HG03095 (cell line): ENCODE measurements around the gene PRDX6.
"Not testable (repeated sequence)": the region's sequence is repeated elsewhere in the genome, so short reads cannot be mapped to it uniquely, and the experiment has no call there.

Source experiments
- ATAC-seq: cut with Tn5 transposase; IDR thresholded peaks from one replicate; pipeline ENCODE4 v1.9.1; 2021; ENCODE audit warnings: moderate library complexity; ENCODE audit not compliant: unreplicated experiment

The PRDX6 gene

GRCh38 chr1:173495609-173496267 is 18.6 kb downstream of the PRDX6 start:
- ATAC-seq, result no peak

- no peak for ATAC-seq
Measured at GRCh38 chr1:173496757-173497320, 19.7 kb downstream of the PRDX6 start.

- ATAC-seq, result no peak
Measured at GRCh38 chr1:173499729-173500128, 22.6 kb downstream of the PRDX6 start.

GRCh38 chr1:173502104-173502503 is 25.0 kb downstream of the PRDX6 start:
- ATAC-seq, result no peak

- no peak for ATAC-seq
Measured at GRCh38 chr1:173503391-173503790, 26.3 kb downstream of the PRDX6 start.

- ATAC-seq, result no peak
Measured at GRCh38 chr1:173504268-173504667, 27.1 kb downstream of the PRDX6 start.

- no peak for ATAC-seq
Measured at GRCh38 chr1:173505391-173505790, 28.3 kb downstream of the PRDX6 start.

- ATAC-seq, result no peak
Measured at GRCh38 chr1:173506437-173506836, 29.3 kb downstream of the PRDX6 start.

- no peak for ATAC-seq
Measured at GRCh38 chr1:173507205-173507846, 30.2 kb downstream of the PRDX6 start.

- no peak for ATAC-seq
Measured at GRCh38 chr1:173507847-173508209, 30.7 kb downstream of the PRDX6 start.

- no peak for ATAC-seq
Measured at GRCh38 chr1:173508541-173508940, 31.4 kb downstream of the PRDX6 start.

- ATAC-seq, result no peak
Measured at GRCh38 chr1:173509797-173510196, 32.7 kb downstream of the PRDX6 start.

- ATAC-seq, result not testable (repeated sequence)
Measured at GRCh38 chr1:173514503-173514902, 37.4 kb downstream of the PRDX6 start.

GRCh38 chr1:173520799-173521198 is 43.7 kb downstream of the PRDX6 start:
- no peak for ATAC-seq

- no peak for ATAC-seq
Measured at GRCh38 chr1:173523329-173523728, 46.2 kb downstream of the PRDX6 start.

GRCh38 chr1:173525926-173526325 is 48.8 kb downstream of the PRDX6 start:
- no peak for ATAC-seq

- ATAC-seq, result no peak
Measured at GRCh38 chr1:173527151-173527826, 50.2 kb downstream of the PRDX6 start.

- no peak for ATAC-seq
Measured at GRCh38 chr1:173529106-173529505, 52.0 kb downstream of the PRDX6 start.

- ATAC-seq, result no peak
Measured at GRCh38 chr1:173530795-173531693, 53.9 kb downstream of the PRDX6 start.

- no peak for ATAC-seq
Measured at GRCh38 chr1:173532237-173532636, 55.1 kb downstream of the PRDX6 start.

- ATAC-seq, result no peak
Measured at GRCh38 chr1:173536223-173536622, 59.1 kb downstream of the PRDX6 start.
